Measurements from ENCODE around the gene APH1B. TPM values are rescaled to one million over a fixed set of nuclear protein-coding genes. Genes with fewer than 3 reads are reported as not detected.

The APH1B gene
- total and polyA plus RNA-seq, 2 donors (not counting 3 experiments of a cell fraction or from before 2014, with no cell fraction given) = 14.6 to 24.6 TPM

- POLR2A ChIA-PET = no interaction called here
- intact Hi-C loops (cut with micrococcal nuclease) = loop anchor here (1.0 to 5.0 kb wide), 2 partner anchors 10 to 387 kb away; no protein-coding TSS in a partner anchor
- BruUV-seq (replicated peaks) = no TSS peak
- peak overlapping the region; percentile 63 for H3K9ac ChIP-seq (replicated peaks; ENCODE audit: extremely low read depth, insufficient read depth, low read length)
- peak overlapping the region; percentile 91 for H3K27ac ChIP-seq (ENCODE audit: insufficient read depth, low read depth, low read length)
- no peaks in the 10 kb centered on the region for H3K9me3 ChIP-seq (replicated peaks; ENCODE audit: control insufficient read depth, insufficient read depth, low read length)
- H4K20me1 ChIP-seq (replicated peaks; ENCODE audit: control insufficient read depth, extremely low read depth, insufficient read depth, low read length) = no peaks in the 10 kb centered on the region
- H3K4me2 ChIP-seq (ENCODE audit: insufficient read depth, low read length) = peak overlapping the region; percentile 67
- peaks cover 52% of the 10 kb centered on the region for H3K4me1 ChIP-seq (ENCODE audit: control insufficient read depth, extremely low read depth, insufficient read depth, low read length)
- H3K79me2 ChIP-seq (ENCODE audit: control insufficient read depth, insufficient read depth, low read length) = peaks cover 33% of the 10 kb centered on the region
- no peak overlapping the region for H3K4me3 ChIP-seq (replicated peaks in 1 of 3; ENCODE audit: insufficient read depth in 1 of 3, low read depth in 1 of 3, low read length in 3 of 3)
- H2AFZ ChIP-seq (ENCODE audit: low read depth, low read length) = no peak overlapping the region
- DNase-seq (ENCODE audit: low read depth, low spot score) (peak; percentile 89), FAIRE-seq (no peak)
- TF ChIP-seq CTCF (IDR thresholded peaks at IDR 0.05; ENCODE audit: extremely low read depth in 1 of 2, insufficient read depth in 1 of 2, low read depth in 1 of 2, low read length in 2 of 2) = no peak
- TF ChIP-seq EZH2 (IDR thresholded peaks at IDR 0.05; ENCODE audit: borderline replicate concordance, low read depth, low read length, severe bottlenecking) = no peak
- TF ChIP-seq, protein P1, sequence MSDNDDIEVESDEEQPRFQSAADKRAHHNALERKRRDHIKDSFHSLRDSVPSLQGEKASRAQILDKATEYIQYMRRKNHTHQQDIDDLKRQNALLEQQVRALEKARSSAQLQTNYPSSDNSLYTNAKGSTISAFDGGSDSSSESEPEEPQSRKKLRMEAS (IDR thresholded peaks at IDR 0.05; ENCODE audit: insufficient read depth, insufficient read length) = peak; percentile 25
- TF ChIP-seq MYC (IDR thresholded peaks at IDR 0.05; ENCODE audit: low read depth, low read length) = no peak
- no peak for TF ChIP-seq JUN (IDR thresholded peaks at IDR 0.05; ENCODE audit: borderline replicate concordance, insufficient read depth, insufficient read length, low read depth)
- no peak for TF ChIP-seq FOS (IDR thresholded peaks at IDR 0.05; ENCODE audit: borderline replicate concordance, insufficient read depth, low read length)
- H3K27me3 ChIP-seq (ENCODE audit: control insufficient read depth in 2 of 2, insufficient read depth in 2 of 2, low read length in 2 of 2) = no peaks in the 10 kb centered on the region
- no peaks in the 10 kb centered on the region for H3K9me1 ChIP-seq (replicated peaks; ENCODE audit: control insufficient read depth, extremely low read depth, insufficient read depth, low read length)
- dilution Hi-C loops (cut with MboI; ENCODE audit: extremely low pct_ligation_motif_present, low sequenced_read_pairs) = no loop called here
- H3K36me3 ChIP-seq (ENCODE audit: control insufficient read depth in 2 of 2, extremely low read depth in 1 of 2, insufficient read depth in 2 of 2, low read length in 2 of 2) = no peaks in the 10 kb centered on the region
- CTCF ChIA-PET = interaction anchor here (1.7 kb wide), 2 partner anchors 17 to 168 kb away, joined by 4 to 6 read pairs; no protein-coding TSS in a partner anchor
Observed at GRCh38 chr15:63234451-63234870, 42.9 kb upstream of the APH1B start.
